ENCODE results near the gene DENND1A.

DNA sequence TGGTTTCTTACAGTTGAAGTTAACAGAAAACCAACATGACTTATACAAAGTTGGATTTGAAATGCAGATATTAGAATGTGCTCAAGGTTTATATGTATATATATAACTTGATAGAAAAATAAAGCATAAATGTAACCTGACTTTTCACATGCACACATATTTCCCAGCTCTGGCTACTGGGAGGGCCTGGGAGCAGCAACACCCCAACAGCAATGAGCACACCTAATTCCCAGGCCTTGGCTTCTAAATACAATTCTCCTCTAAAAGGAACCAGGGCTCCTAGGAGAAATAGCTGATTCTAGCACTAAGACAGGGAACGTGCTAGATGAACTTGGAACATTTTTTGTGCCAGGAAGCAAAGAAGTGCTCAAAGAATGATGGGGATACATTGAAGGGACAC is 42.1 kb downstream of the DENND1A start:
- TF ChIP-seq, protein P1, sequence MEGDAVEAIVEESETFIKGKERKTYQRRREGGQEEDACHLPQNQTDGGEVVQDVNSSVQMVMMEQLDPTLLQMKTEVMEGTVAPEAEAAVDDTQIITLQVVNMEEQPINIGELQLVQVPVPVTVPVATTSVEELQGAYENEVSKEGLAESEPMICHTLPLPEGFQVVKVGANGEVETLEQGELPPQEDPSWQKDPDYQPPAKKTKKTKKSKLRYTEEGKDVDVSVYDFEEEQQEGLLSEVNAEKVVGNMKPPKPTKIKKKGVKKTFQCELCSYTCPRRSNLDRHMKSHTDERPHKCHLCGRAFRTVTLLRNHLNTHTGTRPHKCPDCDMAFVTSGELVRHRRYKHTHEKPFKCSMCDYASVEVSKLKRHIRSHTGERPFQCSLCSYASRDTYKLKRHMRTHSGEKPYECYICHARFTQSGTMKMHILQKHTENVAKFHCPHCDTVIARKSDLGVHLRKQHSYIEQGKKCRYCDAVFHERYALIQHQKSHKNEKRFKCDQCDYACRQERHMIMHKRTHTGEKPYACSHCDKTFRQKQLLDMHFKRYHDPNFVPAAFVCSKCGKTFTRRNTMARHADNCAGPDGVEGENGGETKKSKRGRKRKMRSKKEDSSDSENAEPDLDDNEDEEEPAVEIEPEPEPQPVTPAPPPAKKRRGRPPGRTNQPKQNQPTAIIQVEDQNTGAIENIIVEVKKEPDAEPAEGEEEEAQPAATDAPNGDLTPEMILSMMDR (IDR thresholded peaks at IDR 0.05): no peak
- no peak for TF ChIP-seq POLR2A (IDR thresholded peaks at IDR 0.05; ENCODE audit: low read depth)
- TF ChIP-seq POLR2AphosphoS5 (IDR thresholded peaks at IDR 0.05): no peak
- no peak for TF ChIP-seq EP300 (IDR thresholded peaks at IDR 0.05)
